A549 (cell line): Measurements from ENCODE around the gene INTS4.

Source experiments
- CTCF ChIP-seq: fragments of >200 bp; sonication (Bioruptor Twin); formaldehyde crosslinking; IDR thresholded peaks from 3 replicates; pipeline ENCODE4 v1.5.1; 2016
- ESRRA ChIP-seq: fragments of 150-350 bp; IDR thresholded peaks from 2 replicates; pipeline ENCODE4 v1.6.1; 2014; ENCODE audit warnings: mild to moderate bottlenecking, low read length, borderline replicate concordance
- PHF8 ChIP-seq: fragments of 200-600 bp; sonication (generic); IDR thresholded peaks from 2 replicates; pipeline ENCODE4 v1.6.1; 2016; ENCODE audit warnings: low read depth, mild to moderate bottlenecking, antibody characterized with exemption, moderate library complexity, borderline replicate concordance
- POLR2A ChIP-seq: IDR thresholded peaks from 2 replicates; pipeline ENCODE4 v1.6.1; 2012; ENCODE audit warnings: mild to moderate bottlenecking, low read length
- TF ChIP-seq, protein P1 (sequence below): fragments of >200 bp; sonication (Bioruptor Twin); formaldehyde crosslinking; IDR thresholded peaks from 3 replicates; pipeline ENCODE4 v1.6.1; 2016

DNA sequence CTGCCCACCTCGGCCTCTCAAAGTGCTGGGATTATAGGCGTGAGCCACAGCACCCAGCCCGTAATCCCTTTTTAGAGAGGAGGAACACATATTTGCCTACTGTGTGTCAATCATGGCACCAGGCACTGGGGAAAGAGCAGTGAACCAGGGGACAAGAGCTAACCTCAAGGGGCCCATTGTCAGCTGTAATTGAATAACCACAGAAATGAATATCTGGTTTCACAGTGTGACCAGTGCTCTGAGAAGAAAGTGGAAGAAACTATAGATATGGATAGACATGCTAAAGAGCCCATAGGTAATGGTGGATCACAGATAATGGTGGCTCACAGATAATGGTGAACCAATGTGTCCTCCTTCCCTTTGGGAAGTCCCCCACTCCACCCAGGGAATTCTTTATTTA is 37.2 kb upstream of the INTS4 start:
- TF ChIP-seq ESRRA (no peak), POLR2A (no peak), CTCF (no peak), PHF8 (no peak)
- TF ChIP-seq, protein P1, sequence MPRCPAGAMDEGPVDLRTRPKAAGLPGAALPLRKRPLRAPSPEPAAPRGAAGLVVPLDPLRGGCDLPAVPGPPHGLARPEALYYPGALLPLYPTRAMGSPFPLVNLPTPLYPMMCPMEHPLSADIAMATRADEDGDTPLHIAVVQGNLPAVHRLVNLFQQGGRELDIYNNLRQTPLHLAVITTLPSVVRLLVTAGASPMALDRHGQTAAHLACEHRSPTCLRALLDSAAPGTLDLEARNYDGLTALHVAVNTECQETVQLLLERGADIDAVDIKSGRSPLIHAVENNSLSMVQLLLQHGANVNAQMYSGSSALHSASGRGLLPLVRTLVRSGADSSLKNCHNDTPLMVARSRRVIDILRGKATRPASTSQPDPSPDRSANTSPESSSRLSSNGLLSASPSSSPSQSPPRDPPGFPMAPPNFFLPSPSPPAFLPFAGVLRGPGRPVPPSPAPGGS = no peak
